ENCODE measurements around the gene EVC2.

EVC2 gene

DNA sequence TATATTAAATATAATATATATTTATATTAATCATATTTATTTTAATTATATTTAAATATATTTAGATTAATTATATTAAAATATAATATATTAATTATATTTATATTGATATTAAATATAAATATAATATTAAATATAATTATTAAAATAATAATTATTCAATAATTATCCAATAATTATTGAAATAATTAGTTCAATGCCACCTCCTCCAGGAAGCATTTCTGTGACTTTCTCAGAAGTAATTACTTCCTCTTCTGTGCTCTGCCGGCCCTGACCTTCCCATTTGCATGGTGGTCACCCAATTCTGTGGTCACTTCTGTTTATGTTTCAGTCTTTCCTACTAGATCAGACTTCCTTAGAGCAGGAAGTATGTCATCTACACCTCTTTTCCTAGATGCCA, 45.8 kb downstream of the EVC2 start:
- Histone ChIP-seq H3K9me3 (no peaks in the 10 kb centered on the region), H3K4me3 (ENCODE audit: low read depth in 1 of 2, low read length in 1 of 2) (no peak overlapping the region), H3K4me1 (ENCODE audit: control insufficient read depth in 1 of 2, insufficient read depth in 1 of 2, low read depth in 1 of 2, low read length in 1 of 2) (no peaks in the 10 kb centered on the region), H3K27me3 (no peaks in the 10 kb centered on the region), H3K27ac (no peak overlapping the region), H3K36me3 (no peaks in the 10 kb centered on the region)
- TF ChIP-seq, protein P1, sequence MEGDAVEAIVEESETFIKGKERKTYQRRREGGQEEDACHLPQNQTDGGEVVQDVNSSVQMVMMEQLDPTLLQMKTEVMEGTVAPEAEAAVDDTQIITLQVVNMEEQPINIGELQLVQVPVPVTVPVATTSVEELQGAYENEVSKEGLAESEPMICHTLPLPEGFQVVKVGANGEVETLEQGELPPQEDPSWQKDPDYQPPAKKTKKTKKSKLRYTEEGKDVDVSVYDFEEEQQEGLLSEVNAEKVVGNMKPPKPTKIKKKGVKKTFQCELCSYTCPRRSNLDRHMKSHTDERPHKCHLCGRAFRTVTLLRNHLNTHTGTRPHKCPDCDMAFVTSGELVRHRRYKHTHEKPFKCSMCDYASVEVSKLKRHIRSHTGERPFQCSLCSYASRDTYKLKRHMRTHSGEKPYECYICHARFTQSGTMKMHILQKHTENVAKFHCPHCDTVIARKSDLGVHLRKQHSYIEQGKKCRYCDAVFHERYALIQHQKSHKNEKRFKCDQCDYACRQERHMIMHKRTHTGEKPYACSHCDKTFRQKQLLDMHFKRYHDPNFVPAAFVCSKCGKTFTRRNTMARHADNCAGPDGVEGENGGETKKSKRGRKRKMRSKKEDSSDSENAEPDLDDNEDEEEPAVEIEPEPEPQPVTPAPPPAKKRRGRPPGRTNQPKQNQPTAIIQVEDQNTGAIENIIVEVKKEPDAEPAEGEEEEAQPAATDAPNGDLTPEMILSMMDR (IDR thresholded peaks at IDR 0.05) = no peak

DNA sequence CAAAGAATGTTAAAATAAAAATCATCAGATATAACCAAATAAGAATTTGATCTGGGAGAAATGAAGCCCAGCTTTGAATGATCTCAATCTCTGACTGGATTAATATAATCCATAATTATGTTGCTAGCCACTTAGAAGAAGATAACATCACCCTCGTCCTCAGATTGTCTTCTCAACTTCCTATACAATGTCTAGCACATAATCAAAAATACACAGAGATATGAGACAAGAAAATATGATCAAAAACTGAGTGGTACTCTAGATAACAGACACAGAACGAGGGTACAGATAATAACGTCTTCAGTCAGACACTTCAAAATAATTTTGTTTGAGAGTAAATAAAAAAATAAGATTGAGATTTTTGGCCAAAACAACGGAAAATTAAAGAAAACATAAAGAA, 47.1 kb downstream of the EVC2 start:
- Histone ChIP-seq H3K27me3 (no peaks in the 10 kb centered on the region), H3K4me3 (ENCODE audit: low read depth in 1 of 2, low read length in 1 of 2) (no peak overlapping the region), H3K27ac (no peak overlapping the region), H3K4me1 (ENCODE audit: control insufficient read depth in 1 of 2, insufficient read depth in 1 of 2, low read depth in 1 of 2, low read length in 1 of 2) (no peaks in the 10 kb centered on the region), H3K9me3 (no peaks in the 10 kb centered on the region), H3K36me3 (no peaks in the 10 kb centered on the region)
- TF ChIP-seq, protein P1 (IDR thresholded peaks at IDR 0.05) = no peak

- TF ChIP-seq, protein P1 (IDR thresholded peaks at IDR 0.05) = no peak
- Histone ChIP-seq H3K4me3 (ENCODE audit: low read depth in 1 of 2, low read length in 1 of 2) (no peak overlapping the region), H3K27ac (no peak overlapping the region), H3K4me1 (ENCODE audit: control insufficient read depth in 1 of 2, insufficient read depth in 1 of 2, low read depth in 1 of 2, low read length in 1 of 2) (no peaks in the 10 kb centered on the region), H3K9me3 (no peaks in the 10 kb centered on the region), H3K36me3 (no peaks in the 10 kb centered on the region), H3K27me3 (no peaks in the 10 kb centered on the region)
These were observed 48.2 kb downstream of the EVC2 start for GRCh38 chr4:5660185-5660584.

DNA sequence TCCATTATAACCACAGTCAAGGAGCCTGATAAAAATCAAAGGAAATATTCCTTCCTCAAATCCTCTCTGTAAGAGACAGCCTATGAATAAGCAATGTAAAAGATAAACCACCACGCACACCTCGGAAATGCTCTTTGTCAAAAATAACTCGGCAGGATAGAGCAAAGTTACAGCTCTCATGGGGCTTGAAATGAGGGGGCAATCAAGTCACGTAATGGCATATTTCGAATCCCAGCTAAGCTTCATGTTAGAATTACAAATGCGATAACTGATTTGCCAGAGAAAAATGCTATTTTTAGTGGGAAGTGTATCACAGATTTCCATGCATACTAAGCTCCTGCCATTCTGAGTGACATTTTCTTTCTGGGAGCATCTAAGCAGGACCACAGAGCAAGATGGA, 49.4 kb downstream of the EVC2 start:
- H3K36me3 ChIP-seq = no peaks in the 10 kb centered on the region

GRCh38 chr4:5656415-5656814, 51.9 kb downstream of the EVC2 start:
- no peaks in the 10 kb centered on the region for H3K36me3 ChIP-seq
- TF ChIP-seq, protein P1 (IDR thresholded peaks at IDR 0.05) = no peak
- no peaks in the 10 kb centered on the region for H3K27me3 ChIP-seq
- no peak overlapping the region for H3K27ac ChIP-seq
- H3K9me3 ChIP-seq = no peaks in the 10 kb centered on the region
- no peak overlapping the region for H3K4me3 ChIP-seq (ENCODE audit: low read depth in 1 of 2, low read length in 1 of 2)
- no peaks in the 10 kb centered on the region for H3K4me1 ChIP-seq (ENCODE audit: control insufficient read depth in 1 of 2, insufficient read depth in 1 of 2, low read depth in 1 of 2, low read length in 1 of 2)

More for the DNA sequence above, 49.4 kb downstream of the EVC2 start:
- Histone ChIP-seq H3K4me3 (ENCODE audit: low read depth in 1 of 2, low read length in 1 of 2) (no peak overlapping the region), H3K4me1 (ENCODE audit: control insufficient read depth in 1 of 2, insufficient read depth in 1 of 2, low read depth in 1 of 2, low read length in 1 of 2) (no peaks in the 10 kb centered on the region), H3K9me3 (no peaks in the 10 kb centered on the region), H3K27ac (no peak overlapping the region), H3K27me3 (no peaks in the 10 kb centered on the region)
- TF ChIP-seq, protein P1 (IDR thresholded peaks at IDR 0.05) = no peak

DNA sequence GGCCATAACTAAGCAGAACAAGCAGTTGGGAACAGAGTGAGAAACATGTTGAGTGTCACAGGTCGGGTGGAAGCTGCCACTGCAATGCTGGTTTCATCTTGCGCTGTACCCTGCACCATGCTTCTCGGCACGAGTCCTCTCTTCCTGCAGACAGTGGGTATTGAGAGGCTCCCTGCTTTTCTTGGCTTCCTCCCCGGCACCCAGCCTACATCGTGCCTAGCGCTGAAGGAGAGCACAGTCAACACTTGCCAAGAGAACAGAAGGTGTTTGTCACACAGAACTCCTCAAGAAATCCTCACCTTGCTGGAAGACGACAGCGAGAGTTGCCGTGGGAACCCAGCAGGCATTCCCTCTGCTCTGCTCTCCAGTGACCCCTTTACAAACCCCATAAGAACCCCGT, 53.6 kb downstream of the EVC2 start:
- Histone ChIP-seq H3K36me3 (no peaks in the 10 kb centered on the region), H3K4me3 (ENCODE audit: low read depth in 1 of 2, low read length in 1 of 2) (no peak overlapping the region), H3K4me1 (ENCODE audit: control insufficient read depth in 1 of 2, insufficient read depth in 1 of 2, low read depth in 1 of 2, low read length in 1 of 2) (no peaks in the 10 kb centered on the region), H3K27ac (no peak overlapping the region), H3K27me3 (no peaks in the 10 kb centered on the region), H3K9me3 (no peaks in the 10 kb centered on the region)
- TF ChIP-seq, protein P1 (IDR thresholded peaks at IDR 0.05) = no peak
